Loucy (cell line): ENCODE results near the gene TRAPPC1.

Source experiments
- CTCF ChIP-seq: fragments of 200-600 bp; sonication (generic); conservative IDR thresholded peaks from 2 replicates; pipeline ENCODE4 v1.5.1; 2014; ENCODE audit warnings: mild to moderate bottlenecking, antibody characterized with exemption, low read length
- EZH2phosphoT487 ChIP-seq: fragments of 200-600 bp; IDR thresholded peaks from 2 replicates; pipeline ENCODE4 v1.6.1; 2018; ENCODE audit warnings: antibody characterized with exemption, mild to moderate bottlenecking, moderate library complexity, borderline replicate concordance

DNA sequence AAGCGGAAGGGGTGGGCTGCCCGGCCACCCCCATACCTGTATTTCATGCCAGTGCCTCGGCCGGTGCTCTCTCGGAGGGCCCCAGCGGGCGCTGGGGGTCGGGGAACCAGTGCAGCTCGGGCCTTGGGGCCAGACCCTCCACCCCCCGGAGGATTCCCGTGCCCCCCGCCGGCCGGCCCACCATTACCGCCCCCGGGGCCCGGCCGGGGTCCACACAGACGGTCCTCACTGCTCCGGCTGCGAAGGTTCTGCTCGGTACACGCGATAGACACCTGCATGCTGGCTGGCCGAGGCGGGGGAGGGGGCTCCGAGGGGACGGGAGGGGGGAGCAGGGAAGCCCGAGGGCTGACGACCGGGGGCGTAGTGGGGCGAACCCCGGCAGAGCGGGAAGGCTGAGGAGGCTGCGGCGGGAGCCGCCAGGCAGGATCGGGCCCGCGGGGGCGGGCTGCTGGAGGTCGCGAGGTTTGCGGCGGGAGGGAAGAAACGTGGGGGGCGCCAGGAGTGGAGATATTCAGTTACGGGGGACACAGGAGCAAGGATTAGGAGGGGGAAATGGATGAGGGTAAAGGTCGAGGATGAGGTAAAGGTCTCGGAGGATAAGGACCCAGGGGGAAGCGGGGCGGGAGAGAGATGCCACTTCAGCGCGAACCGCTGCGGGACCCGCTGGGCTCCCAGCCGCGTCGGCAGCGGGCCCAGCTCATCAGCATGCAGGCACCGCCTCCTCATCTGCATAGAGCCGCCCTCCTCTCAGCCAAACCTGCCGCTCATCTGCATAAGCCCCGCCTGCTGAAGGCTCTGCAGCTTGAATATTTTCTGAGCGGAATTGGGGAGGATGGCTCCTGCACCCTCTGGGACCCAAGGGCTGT lies 2.4 kb downstream of the TRAPPC1 start, which contains the start of gene KCNAB3:
- TF ChIP-seq EZH2phosphoT487 (no peak), CTCF (no peak)
